GM13976 (cell line): ENCODE results near the gene ETV1.

Experiments
- DNase-seq: peaks from one replicate; pipeline ENCODE4 v3.0.0; 2012; ENCODE audit warnings: low spot score
- CTCF ChIP-seq: IDR thresholded peaks from 2 replicates; pipeline ENCODE4 v1.5.1; 2012; ENCODE audit warnings: borderline replicate concordance, mild to moderate bottlenecking; ENCODE audit not compliant: insufficient read depth; ENCODE audit errors: extremely low read depth, missing control alignments, control extremely low read depth
- in situ Hi-C: fragments of 300-500 bp; cut with MboI; formaldehyde crosslinking; loops from one replicate; pipeline ENCODE4 v1.12.0; 2022; ENCODE audit warnings: low sequenced_read_pairs, mixed read lengths, inconsistent platforms; ENCODE audit not compliant: unreplicated experiment

Gene ETV1

DNA sequence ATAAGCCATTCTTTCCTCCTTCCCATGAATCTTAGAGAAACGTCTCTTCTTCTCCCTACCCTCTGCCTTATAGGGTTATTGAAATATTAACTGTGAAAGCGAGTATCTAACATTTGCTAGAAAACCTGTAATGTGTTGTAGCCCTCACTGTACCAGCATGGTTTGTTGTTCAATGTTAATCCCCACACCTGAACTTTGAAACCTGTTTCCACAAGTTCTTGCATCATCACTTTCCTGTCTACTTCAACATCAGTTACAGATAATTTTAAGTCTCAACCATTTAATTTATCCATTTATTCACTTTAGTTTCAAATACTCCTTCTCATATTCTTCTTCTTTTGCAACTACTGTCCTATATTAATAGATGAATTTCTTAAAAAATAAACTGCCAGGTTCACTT, 148.2 kb downstream of the ETV1 start:
- in situ Hi-C loops, result no loop called here
- DNase-seq, result no peak
- TF ChIP-seq CTCF, result no peak
